ENCODE data around the gene MAN1A1.
A peak's percentile ranks its signal among the peaks of the same experiment; 100 is the strongest.

The MAN1A1 gene

GRCh38 chr6:119340796-119341487 is 8.6 kb downstream of the MAN1A1 start:
- Mint-ChIP-seq H3K27me3 (ENCODE audit: low read depth) (no peaks in the 10 kb centered on the region), H3K4me3 (no peak overlapping the region), H3K4me1 (ENCODE audit: low read depth) (peaks cover 71% of the 10 kb centered on the region), H3K36me3 (ENCODE audit: low read depth) (peaks cover 33% of the 10 kb centered on the region), H3K27ac (peak overlapping the region; percentile 11), H3K9me3 (no peaks in the 10 kb centered on the region)
- DNase-seq (ENCODE audit: low spot score), result no peak

- DNase-seq (ENCODE audit: low spot score), result no peak
- H3K4me3 Mint-ChIP-seq, result no peak overlapping the region
- peaks cover 33% of the 10 kb centered on the region for H3K36me3 Mint-ChIP-seq (ENCODE audit: low read depth)
- peaks cover 71% of the 10 kb centered on the region for H3K4me1 Mint-ChIP-seq (ENCODE audit: low read depth)
- H3K9me3 Mint-ChIP-seq, result no peaks in the 10 kb centered on the region
- H3K27ac Mint-ChIP-seq, result peak overlapping the region; percentile 32
- no peaks in the 10 kb centered on the region for H3K27me3 Mint-ChIP-seq (ENCODE audit: low read depth)
Measured at GRCh38 chr6:119339941-119340456, 9.6 kb downstream of the MAN1A1 start.

DNA sequence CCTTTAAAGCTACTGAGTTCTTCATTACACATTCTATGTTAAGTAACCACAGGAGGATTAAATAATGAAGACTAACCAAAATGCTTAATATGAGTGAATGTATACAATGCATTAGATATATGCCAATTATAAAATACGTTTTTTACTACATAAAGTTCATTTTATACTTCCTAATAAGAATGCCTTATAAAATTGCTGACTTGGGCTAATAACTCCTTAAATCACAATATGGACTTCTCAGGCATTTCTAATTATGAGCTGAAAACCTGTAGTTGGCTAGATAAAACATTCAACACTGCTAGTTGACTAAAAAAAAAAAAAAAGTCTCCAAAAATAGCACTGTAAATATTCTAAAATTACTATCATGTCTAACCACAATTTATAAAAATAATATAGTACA is 11.8 kb downstream of the MAN1A1 start:
- Mint-ChIP-seq H3K4me1 (ENCODE audit: low read depth) (peaks cover 61% of the 10 kb centered on the region), H3K36me3 (ENCODE audit: low read depth) (peaks cover 34% of the 10 kb centered on the region), H3K9me3 (no peaks in the 10 kb centered on the region), H3K4me3 (no peak overlapping the region), H3K27ac (no peak overlapping the region), H3K27me3 (ENCODE audit: low read depth) (no peaks in the 10 kb centered on the region)
- no peak for DNase-seq (ENCODE audit: low spot score)

DNA sequence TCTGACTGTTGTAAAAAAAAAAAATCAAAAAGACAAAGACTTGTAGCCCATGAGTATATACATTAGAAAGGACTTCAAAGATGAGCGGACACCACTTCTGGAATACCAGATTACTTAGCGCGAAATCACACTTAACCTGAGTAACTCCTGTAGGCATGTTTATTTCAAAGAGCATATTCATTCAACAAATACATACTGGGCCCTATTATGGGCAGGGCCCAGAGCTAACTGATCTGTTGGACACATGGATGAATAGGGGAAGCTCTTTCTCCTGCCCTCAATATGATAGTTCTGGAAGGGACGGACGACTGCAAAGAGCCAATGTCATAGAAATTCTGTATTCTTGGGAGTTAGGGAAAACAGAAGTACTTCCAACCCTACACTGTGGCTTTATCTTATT is 12.3 kb downstream of the MAN1A1 start:
- no peak for DNase-seq (ENCODE audit: low spot score)
- Mint-ChIP-seq H3K27ac (no peak overlapping the region), H3K4me1 (ENCODE audit: low read depth) (peaks cover 57% of the 10 kb centered on the region), H3K9me3 (no peaks in the 10 kb centered on the region), H3K4me3 (no peak overlapping the region), H3K36me3 (ENCODE audit: low read depth) (peaks cover 33% of the 10 kb centered on the region), H3K27me3 (ENCODE audit: low read depth) (no peaks in the 10 kb centered on the region)

DNA sequence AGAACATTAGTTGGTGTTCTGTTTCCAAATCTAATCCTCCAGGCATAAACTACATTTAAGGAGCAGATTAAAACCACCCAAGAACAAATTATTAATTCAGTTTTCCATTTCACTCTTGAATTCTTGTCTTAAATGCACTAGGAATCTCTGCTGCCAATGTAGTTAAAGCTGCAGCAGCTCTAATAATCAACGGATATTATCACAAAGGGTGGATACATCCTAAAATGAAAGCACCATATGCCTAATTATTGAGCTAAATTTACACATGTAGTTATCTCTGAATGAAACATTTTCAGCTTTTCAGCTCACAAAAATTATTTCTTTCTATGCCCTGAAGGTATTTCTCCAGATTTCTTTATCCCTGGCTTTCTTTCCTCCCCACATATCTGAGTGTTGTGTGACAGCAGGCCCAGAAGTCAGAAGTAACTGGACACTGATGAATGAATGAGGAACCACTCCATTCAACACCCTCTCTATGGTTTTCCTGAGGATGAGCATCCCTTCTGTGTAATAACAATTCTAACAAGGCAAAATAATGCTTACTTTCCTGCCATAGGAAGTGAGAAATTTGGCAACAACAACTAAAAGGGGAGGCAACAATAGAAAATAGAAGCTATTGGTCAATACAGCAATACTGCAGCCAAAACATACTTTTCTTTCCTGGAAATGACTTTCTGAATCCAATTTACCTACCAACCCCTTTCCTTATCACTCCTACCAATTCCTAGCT is 14.9 kb downstream of the MAN1A1 start:
- Mint-ChIP-seq H3K9me3 (no peaks in the 10 kb centered on the region), H3K36me3 (ENCODE audit: low read depth) (peaks cover 33% of the 10 kb centered on the region), H3K27me3 (ENCODE audit: low read depth) (no peaks in the 10 kb centered on the region), H3K4me3 (no peak overlapping the region), H3K27ac (peak overlapping the region; percentile 35), H3K4me1 (ENCODE audit: low read depth) (peaks cover 55% of the 10 kb centered on the region)
- DNase-seq (ENCODE audit: low spot score), result no peak

DNA sequence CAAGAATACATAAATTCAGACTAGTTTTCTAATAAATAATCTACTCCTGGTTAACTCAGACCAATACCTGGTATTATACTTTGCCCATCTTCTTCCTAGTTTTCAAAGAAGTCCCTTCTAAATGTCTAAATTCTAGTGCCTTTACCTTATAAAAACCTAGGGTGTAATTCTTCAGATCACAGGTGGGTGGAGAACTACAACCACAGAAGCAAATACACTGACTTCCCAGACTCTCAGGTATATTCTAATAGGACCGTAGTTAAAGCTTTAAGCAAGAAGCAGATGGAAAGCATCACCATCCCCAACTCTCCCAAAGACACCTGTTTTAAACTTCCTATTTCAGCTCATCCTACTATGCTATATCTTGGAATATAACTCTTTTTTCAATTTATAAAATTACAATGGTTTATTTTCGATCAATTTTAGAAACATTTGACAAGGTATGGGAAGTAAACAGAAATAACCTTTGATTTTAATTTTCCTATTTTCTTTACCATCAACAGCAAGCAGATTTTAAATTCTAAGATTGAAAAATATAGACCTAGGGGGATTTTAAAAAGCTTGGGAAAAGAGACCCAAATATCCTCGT is 15.8 kb downstream of the MAN1A1 start:
- Mint-ChIP-seq H3K27me3 (ENCODE audit: low read depth) (no peaks in the 10 kb centered on the region), H3K36me3 (ENCODE audit: low read depth) (peaks cover 30% of the 10 kb centered on the region), H3K27ac (no peak overlapping the region), H3K4me1 (ENCODE audit: low read depth) (peaks cover 54% of the 10 kb centered on the region), H3K9me3 (no peaks in the 10 kb centered on the region), H3K4me3 (no peak overlapping the region)
- DNase-seq (ENCODE audit: low spot score), result no peak

- Mint-ChIP-seq H3K36me3 (ENCODE audit: low read depth) (peaks cover 26% of the 10 kb centered on the region), H3K27me3 (ENCODE audit: low read depth) (no peaks in the 10 kb centered on the region), H3K4me3 (no peak overlapping the region), H3K27ac (no peak overlapping the region), H3K9me3 (no peaks in the 10 kb centered on the region), H3K4me1 (ENCODE audit: low read depth) (peaks cover 52% of the 10 kb centered on the region)
- DNase-seq (ENCODE audit: low spot score), result no peak
Measured at GRCh38 chr6:119333063-119333609, 16.4 kb downstream of the MAN1A1 start.

DNA sequence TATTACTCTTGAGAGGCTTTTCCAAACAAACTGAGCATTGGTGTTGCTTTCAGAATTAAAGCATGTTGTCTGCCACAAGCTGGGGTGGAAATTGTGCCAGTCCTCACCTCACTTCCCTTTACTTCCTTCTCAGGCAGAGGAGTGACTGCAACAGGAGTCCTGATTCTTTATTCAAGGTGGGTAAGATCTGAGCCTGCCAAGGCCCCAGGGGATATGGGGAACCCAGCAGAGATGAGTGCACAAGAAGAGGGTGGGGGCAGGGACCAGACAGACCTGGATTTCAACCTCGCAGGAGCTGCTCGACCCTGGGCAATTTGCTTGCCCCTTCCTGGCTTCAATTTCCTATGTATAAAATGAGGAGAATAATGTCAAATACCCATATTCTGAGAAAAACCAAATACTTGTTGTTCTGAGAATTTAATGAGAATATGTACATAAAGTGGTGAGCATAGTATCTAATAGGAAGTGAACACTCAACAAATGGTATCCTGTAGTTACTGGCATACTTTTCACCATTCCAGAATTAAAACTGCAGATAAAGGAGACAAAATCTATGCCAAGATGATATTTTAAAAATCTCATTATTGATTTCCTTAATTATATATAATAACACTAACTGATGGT is 17.8 kb downstream of the MAN1A1 start:
- H3K4me3 Mint-ChIP-seq, result no peak overlapping the region
- H3K36me3 Mint-ChIP-seq (ENCODE audit: low read depth), result peaks cover 22% of the 10 kb centered on the region
- H3K27me3 Mint-ChIP-seq (ENCODE audit: low read depth), result no peaks in the 10 kb centered on the region
- no peak for DNase-seq (ENCODE audit: low spot score)
- H3K27ac Mint-ChIP-seq, result peak overlapping the region; percentile 8
- H3K9me3 Mint-ChIP-seq, result no peaks in the 10 kb centered on the region
- H3K4me1 Mint-ChIP-seq (ENCODE audit: low read depth), result peaks cover 47% of the 10 kb centered on the region

DNA sequence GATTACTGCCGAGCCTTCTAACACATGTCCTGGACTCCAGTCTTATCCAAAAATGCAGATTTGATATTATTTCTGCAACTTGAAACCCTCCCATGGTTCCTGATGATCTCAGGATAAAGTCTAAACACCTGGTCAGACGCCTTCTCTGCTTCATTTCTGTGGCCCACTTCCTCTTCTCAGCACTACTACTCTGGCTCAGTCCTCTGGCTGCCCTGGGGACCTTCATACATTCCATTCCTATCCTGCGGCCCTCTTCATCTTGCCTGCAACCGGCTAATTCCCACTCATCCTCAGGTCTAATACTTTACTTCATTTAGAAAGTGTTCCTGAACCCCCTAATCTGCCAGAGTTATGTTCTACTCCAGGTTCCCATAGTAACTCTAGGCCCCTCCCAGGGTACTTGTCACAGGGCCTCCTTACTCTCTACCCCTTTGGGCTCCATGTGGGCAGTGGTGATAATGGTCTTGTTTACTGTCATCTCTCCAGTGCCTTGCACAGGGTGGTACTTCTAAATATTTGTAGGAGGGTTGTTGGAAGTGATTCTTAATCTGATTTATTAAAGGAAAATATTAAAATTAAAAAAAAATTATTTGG is 18.9 kb downstream of the MAN1A1 start:
- Mint-ChIP-seq H3K4me3 (no peak overlapping the region), H3K27me3 (ENCODE audit: low read depth) (no peaks in the 10 kb centered on the region), H3K27ac (peak overlapping the region; percentile 13), H3K4me1 (ENCODE audit: low read depth) (peaks cover 45% of the 10 kb centered on the region), H3K36me3 (ENCODE audit: low read depth) (peaks cover 24% of the 10 kb centered on the region), H3K9me3 (no peaks in the 10 kb centered on the region)
- DNase-seq (ENCODE audit: low spot score), result no peak

GRCh38 chr6:119329794-119330180 is 19.8 kb downstream of the MAN1A1 start:
- H3K27ac Mint-ChIP-seq, result no peak overlapping the region

DNA sequence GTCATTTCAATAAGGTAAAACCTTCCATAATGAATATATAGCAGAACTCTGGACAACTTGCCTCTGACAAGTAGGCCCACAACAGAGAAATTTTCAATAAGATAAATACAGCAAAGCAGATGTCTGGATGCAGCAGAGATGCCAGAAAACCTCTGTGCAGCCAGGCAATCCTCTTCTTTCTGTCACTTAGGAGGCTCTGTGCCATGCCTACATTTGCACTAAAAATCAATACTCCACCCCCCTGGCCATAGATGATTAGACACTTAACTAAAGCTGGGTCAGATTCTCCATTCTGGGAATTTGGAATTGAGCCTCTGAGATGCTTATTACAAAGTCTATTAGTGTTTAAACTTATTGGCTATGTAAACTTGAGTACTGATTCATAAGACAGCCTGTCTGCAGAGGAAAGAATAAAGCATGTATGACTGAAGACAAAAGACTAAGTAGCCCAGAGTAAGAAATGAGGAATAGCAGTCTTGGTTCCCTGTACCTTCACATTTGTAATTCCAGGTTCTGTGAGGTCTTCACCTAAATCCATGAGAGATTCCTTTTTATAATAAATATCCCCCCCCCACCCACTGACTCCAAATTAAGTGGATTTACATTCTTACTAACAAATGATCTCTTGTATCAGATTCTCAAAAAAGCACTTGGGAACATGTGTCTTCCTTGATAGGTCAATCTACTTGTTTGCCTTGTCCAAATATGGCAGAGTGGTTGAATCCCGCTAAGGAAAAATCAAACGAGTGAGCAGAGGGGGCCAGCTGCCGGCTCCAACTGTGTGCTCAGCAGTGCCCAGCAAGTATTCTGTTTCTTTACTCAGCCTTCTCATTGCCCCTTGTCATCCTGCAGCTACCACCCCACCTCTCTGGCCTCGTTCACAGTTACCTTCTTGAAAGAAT is 20.4 kb downstream of the MAN1A1 start:
- peaks cover 18% of the 10 kb centered on the region for H3K36me3 Mint-ChIP-seq (ENCODE audit: low read depth)
- H3K27me3 Mint-ChIP-seq (ENCODE audit: low read depth), result no peaks in the 10 kb centered on the region
- no peak overlapping the region for H3K4me3 Mint-ChIP-seq
- H3K9me3 Mint-ChIP-seq, result no peaks in the 10 kb centered on the region
- H3K27ac Mint-ChIP-seq, result no peak overlapping the region
- no peak for DNase-seq (ENCODE audit: low spot score)
- H3K4me1 Mint-ChIP-seq (ENCODE audit: low read depth), result peaks cover 39% of the 10 kb centered on the region

More at GRCh38 chr6:119329794-119330180, 19.8 kb downstream of the MAN1A1 start:
- peaks cover 39% of the 10 kb centered on the region for H3K4me1 Mint-ChIP-seq (ENCODE audit: low read depth)
- no peaks in the 10 kb centered on the region for H3K9me3 Mint-ChIP-seq
- no peak overlapping the region for H3K4me3 Mint-ChIP-seq
- DNase-seq (ENCODE audit: low spot score), result no peak
- peaks cover 19% of the 10 kb centered on the region for H3K36me3 Mint-ChIP-seq (ENCODE audit: low read depth)
- no peaks in the 10 kb centered on the region for H3K27me3 Mint-ChIP-seq (ENCODE audit: low read depth)

DNA sequence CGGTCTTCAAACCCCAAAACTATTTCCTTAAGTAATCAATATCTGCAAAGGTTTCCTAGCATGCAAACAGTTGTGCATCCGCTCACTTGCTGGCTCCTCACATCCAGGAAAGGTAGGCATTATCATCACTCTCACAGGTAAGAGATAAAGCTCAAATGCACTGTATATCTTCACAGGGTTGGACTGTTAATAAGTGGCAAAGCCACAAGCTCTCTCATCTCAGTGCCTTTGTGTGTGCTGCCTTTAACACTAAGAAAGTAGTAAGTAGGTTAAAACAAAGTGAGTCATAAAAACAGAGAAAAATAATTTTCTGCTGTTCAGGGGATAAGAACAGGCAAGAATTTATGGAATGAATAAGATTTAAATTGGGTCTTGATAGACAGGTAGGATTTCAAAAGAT is 21.3 kb downstream of the MAN1A1 start:
- no peak overlapping the region for H3K4me3 Mint-ChIP-seq
- DNase-seq (ENCODE audit: low spot score), result no peak
- H3K27ac Mint-ChIP-seq, result no peak overlapping the region
- peaks cover 39% of the 10 kb centered on the region for H3K4me1 Mint-ChIP-seq (ENCODE audit: low read depth)
- no peaks in the 10 kb centered on the region for H3K27me3 Mint-ChIP-seq (ENCODE audit: low read depth)
- peaks cover 16% of the 10 kb centered on the region for H3K36me3 Mint-ChIP-seq (ENCODE audit: low read depth)
- H3K9me3 Mint-ChIP-seq, result no peaks in the 10 kb centered on the region

DNA sequence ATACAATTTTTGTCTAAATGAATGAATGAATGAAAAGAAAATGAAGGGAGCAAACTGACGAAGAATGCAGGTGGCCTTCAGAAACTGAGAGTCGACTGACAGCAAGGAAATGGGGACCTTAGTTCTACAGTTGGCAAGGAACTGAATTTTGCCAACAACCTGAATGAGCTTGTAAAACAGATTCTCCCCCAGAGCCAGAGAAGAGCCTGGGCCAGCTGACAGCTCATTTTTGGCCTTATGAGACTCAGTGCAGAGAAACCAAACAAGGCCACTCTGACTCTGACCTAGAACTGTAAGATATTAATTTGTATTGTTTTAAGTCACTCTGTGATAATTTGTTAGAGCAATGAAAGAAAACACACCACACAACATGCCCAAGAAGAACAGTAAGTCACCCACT is 21.8 kb downstream of the MAN1A1 start:
- peaks cover 16% of the 10 kb centered on the region for H3K36me3 Mint-ChIP-seq (ENCODE audit: low read depth)
- no peak overlapping the region for H3K27ac Mint-ChIP-seq
- no peak overlapping the region for H3K4me3 Mint-ChIP-seq
- peaks cover 41% of the 10 kb centered on the region for H3K4me1 Mint-ChIP-seq (ENCODE audit: low read depth)
- no peaks in the 10 kb centered on the region for H3K9me3 Mint-ChIP-seq
- no peaks in the 10 kb centered on the region for H3K27me3 Mint-ChIP-seq (ENCODE audit: low read depth)
- DNase-seq (ENCODE audit: low spot score), result no peak

Data from T-helper 2 cell treated with Interferon-gamma antibody and Interleukin-4, amounts not matched to agents 5 μg/mL and 100 μg/mL, for 36 hours (primary cell).